Ovary (tissue), 9 donors: ENCODE results near the gene SRSF8. TPM values are rescaled to one million over a fixed set of nuclear protein-coding genes. Genes with fewer than 3 reads are reported as not detected.

Experiments
- DNase-seq, 5 donors: peaks; one replicate each; pipeline ENCODE4 v3.0.0-alpha.2; 2019 to 2020
- H3K27ac ChIP-seq, 2 donors: fragments of 200-600 bp; one replicate each; pipeline versions ENCODE4 v1.5.1 to v1.8.0; 2019 to 2022
- H3K27me3 ChIP-seq: fragments of 200-600 bp; one replicate; pipeline ENCODE4 v1.8.0; 2022
- H3K36me3 ChIP-seq: fragments of 200-600 bp; sonication (generic); one replicate; pipeline ENCODE4 v1.5.1; 2019
- H3K4me1 ChIP-seq: one replicate; pipeline ENCODE4 v1.8.1; 2013; ENCODE audit warnings: mild to moderate bottlenecking, moderate library complexity; ENCODE audit not compliant: insufficient read depth
- H3K4me3 ChIP-seq: fragments of 200-600 bp; sonication (generic); one replicate; pipeline ENCODE4 v1.5.1; 2017
- H3K9me3 ChIP-seq, 2 donors: fragments of 200-600 bp in 1 of 2; sonication (generic) in 1 of 2; one replicate each; pipeline versions ENCODE4 v1.5.1 to v1.8.1; 2013 to 2019; ENCODE audit warnings: mild to moderate bottlenecking in 1 of 2, moderate library complexity in 1 of 2
- CTCF ChIP-seq, 3 donors: fragments of 450-650 bp in 2 of 3; fragments of 200-600 bp in 1 of 3; IDR thresholded peaks; one replicate each; pipeline versions ENCODE4 v1.5.1 to v1.8.0; 2016 to 2022; ENCODE audit warnings: antibody characterized with exemption in 3 of 3, mild to moderate bottlenecking in 1 of 3
- EP300 ChIP-seq: sonication (generic); formaldehyde crosslinking; IDR thresholded peaks from one replicate; pipeline ENCODE4 v1.6.1; 2017; ENCODE audit warnings: antibody characterized with exemption
- POLR2A ChIP-seq: fragments of 450-650 bp; IDR thresholded peaks from one replicate; pipeline ENCODE4 v1.6.1; 2017; ENCODE audit warnings: antibody characterized with exemption, mild to moderate bottlenecking, moderate library complexity
- WGBS, 3 donors: extraction: QIAGEN DNeasy Blood & Tissue Kit in 1 of 3; methylation state at CpG; one replicate each; pipeline versions ENCODE4 v1.1.5 to v1.1.7; 2013 to 2017; 5-methylcytosine and 5-hydroxymethylcytosine counted together
- intact Hi-C, 4 donors: fragments of 100-400 bp; cut with DNase I; formaldehyde crosslinking; loops; one replicate each; pipeline versions ENCODE4 v1.11.0 to v1.15.1; 2022 to 2023
- polyA plus RNA-seq, 2 donors: library from polyadenylated mRNA; stranded (reverse); fragments of 200-250 nt in 1 of 2; fragments of 350-450 nt in 1 of 2; fragmentation: Illumina TruSeq in 1 of 2; extraction: RNeasy Lipid Tissue Mini Kit (QIAGEN cat#74804) in 1 of 2; gene quantifications; one replicate each; pipeline ENCODE4 v1.2.3, GENCODE V29; 2013 to 2014
- total RNA-seq, 7 donors: library from RNA; depleted of rRNA in 2 of 7; stranded (reverse); fragments of >200 nt in 2 of 7; fragmentation: NEBNext Ultra II Directional in 3 of 7; extraction: Animal tissue kit (Norgen Biotek cat#: 25700) in 3 of 7; gene quantifications; one replicate each; pipeline versions ENCODE4 v1.1.0 to v1.2.4, GENCODE V29; 2016 to 2023
- donor health status: DM: no; HTN: no; CAD: no; lungs with moderate emphysema.
- donor health status: DM: no; HTN: no; CAD: no.
- donor health status: Bipolar disorder and iron deficiency.
- donor health status: DM: yes; HTN: yes; CAD: no.
- donor health status: DM: no; HTN: no; CAD: no.
- donor health status: DM: yes; HTN: yes; CAD: no.

The SRSF8 gene
- total and polyA plus RNA-seq, 9 donors = 39.0 to 79.6 (median 58.8) TPM

- Histone ChIP-seq H3K27ac (no peak overlapping the region), H3K36me3 (no peaks in the 10 kb centered on the region), H3K4me3 (no peak overlapping the region), H3K9me3 (no peaks in the 10 kb centered on the region), H3K27me3 (no peaks in the 10 kb centered on the region), H3K4me1 (peaks cover 18% of the 10 kb centered on the region)
- intact Hi-C loops = loop anchor here in 2 of 4 donors (10.0 kb wide), 1 partner anchor 692 kb away; no protein-coding TSS in a partner anchor
- TF ChIP-seq CTCF (IDR thresholded peaks at IDR 0.05) = no peak
- TF ChIP-seq EP300 = no peak
- no peak for TF ChIP-seq POLR2A
- DNase-seq = no peak
Observed at GRCh38 chr11:95072948-95073347, 6.2 kb downstream of the SRSF8 start.

- H3K9me3 ChIP-seq = no peaks in the 10 kb centered on the region
- intact Hi-C loops = loop anchor here in 2 of 4 donors (10.0 kb wide), 1 partner anchor 690 kb away; no protein-coding TSS in a partner anchor
Observed at GRCh38 chr11:95074792-95075563, 8.3 kb downstream of the SRSF8 start.

GRCh38 chr11:95076416-95076815, 9.7 kb downstream of the SRSF8 start:
- H3K4me1 ChIP-seq = peaks cover 17% of the 10 kb centered on the region
- WGBS, 3 donors = 0 to 2% (median 0%) methylated on average over 1 of the region's 1 CpG
- no peaks in the 10 kb centered on the region for H3K9me3 ChIP-seq
- DNase-seq = peak; percentile 50 to 75 (median 68)
- no peaks in the 10 kb centered on the region for H3K36me3 ChIP-seq
- H3K27me3 ChIP-seq = no peaks in the 10 kb centered on the region
- TF ChIP-seq POLR2A (no peak), EP300 (no peak), CTCF (IDR thresholded peaks at IDR 0.05) (no peak)
- H3K27ac ChIP-seq = no peak overlapping the region
- intact Hi-C loops = loop anchor here in 2 of 4 donors (10.0 kb wide), 1 partner anchor 688 kb away; no protein-coding TSS in a partner anchor
- no peak overlapping the region for H3K4me3 ChIP-seq

More at GRCh38 chr11:95074792-95075563, 8.3 kb downstream of the SRSF8 start:
- Histone ChIP-seq H3K27me3 (no peaks in the 10 kb centered on the region), H3K27ac (no peak overlapping the region), H3K36me3 (no peaks in the 10 kb centered on the region), H3K4me3 (no peak overlapping the region), H3K4me1 (peaks cover 18% of the 10 kb centered on the region)
- WGBS, 3 donors = 12 to 16% (median 15%) methylated on average over 8 of the region's 8 CpGs
- TF ChIP-seq EP300 (no peak), CTCF (IDR thresholded peaks at IDR 0.05) (no peak), POLR2A (no peak)
- DNase-seq = peak; percentile 45 to 75 (median 50)

GRCh38 chr11:95076981-95077380, 10.3 kb downstream of the SRSF8 start:
- intact Hi-C loops = loop anchor here in 2 of 4 donors (10.0 kb wide), 1 partner anchor 688 kb away; no protein-coding TSS in a partner anchor
- Histone ChIP-seq H3K9me3 (no peaks in the 10 kb centered on the region), H3K27me3 (no peaks in the 10 kb centered on the region), H3K27ac (no peak overlapping the region), H3K4me1 (peaks cover 17% of the 10 kb centered on the region), H3K4me3 (no peak overlapping the region), H3K36me3 (no peaks in the 10 kb centered on the region)
- TF ChIP-seq EP300 (no peak), CTCF (IDR thresholded peaks at IDR 0.05) (no peak), POLR2A (no peak)
- no peak for DNase-seq
